GM21390 (cell line): ENCODE measurements around the gene NPNT.

ENCODE experiments used
- ATAC-seq: cut with Tn5 transposase; IDR thresholded peaks from one replicate; pipeline ENCODE4 v1.9.1; 2021; ENCODE audit not compliant: unreplicated experiment

The NPNT gene

DNA sequence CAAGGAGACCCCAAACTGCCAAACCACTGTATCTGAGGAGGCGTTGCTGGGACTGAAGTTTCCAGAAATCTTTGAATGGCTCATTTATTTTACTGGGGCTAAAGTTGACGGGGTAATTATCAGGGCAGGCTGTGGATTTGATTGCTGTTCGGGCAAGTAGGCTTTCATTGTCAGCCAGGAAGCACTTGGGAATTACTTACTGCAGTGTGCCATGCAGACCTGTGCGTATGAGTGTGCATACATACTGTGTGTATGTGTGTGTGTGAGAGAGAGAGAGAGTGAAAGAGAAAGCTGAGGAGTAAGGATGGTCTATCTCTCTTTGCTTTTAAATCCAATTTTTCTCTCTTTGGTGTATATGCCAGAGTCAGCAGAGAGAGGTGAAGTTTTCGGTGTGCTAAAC, 122.7 kb downstream of the NPNT start:
- no peak for ATAC-seq

- no peak for ATAC-seq
Measured at GRCh38 chr4:106019771-106020170, 124.5 kb downstream of the NPNT start.
